GM19099 (cell line): ENCODE data around the gene CRIP1.

ENCODE experiments used
- POLR2A ChIP-seq: IDR thresholded peaks from 3 replicates; pipeline ENCODE4 v1.6.1; 2011; ENCODE audit warnings: low read depth; ENCODE audit not compliant: insufficient read length; ENCODE audit errors: extremely low read depth

CRIP1 gene

DNA sequence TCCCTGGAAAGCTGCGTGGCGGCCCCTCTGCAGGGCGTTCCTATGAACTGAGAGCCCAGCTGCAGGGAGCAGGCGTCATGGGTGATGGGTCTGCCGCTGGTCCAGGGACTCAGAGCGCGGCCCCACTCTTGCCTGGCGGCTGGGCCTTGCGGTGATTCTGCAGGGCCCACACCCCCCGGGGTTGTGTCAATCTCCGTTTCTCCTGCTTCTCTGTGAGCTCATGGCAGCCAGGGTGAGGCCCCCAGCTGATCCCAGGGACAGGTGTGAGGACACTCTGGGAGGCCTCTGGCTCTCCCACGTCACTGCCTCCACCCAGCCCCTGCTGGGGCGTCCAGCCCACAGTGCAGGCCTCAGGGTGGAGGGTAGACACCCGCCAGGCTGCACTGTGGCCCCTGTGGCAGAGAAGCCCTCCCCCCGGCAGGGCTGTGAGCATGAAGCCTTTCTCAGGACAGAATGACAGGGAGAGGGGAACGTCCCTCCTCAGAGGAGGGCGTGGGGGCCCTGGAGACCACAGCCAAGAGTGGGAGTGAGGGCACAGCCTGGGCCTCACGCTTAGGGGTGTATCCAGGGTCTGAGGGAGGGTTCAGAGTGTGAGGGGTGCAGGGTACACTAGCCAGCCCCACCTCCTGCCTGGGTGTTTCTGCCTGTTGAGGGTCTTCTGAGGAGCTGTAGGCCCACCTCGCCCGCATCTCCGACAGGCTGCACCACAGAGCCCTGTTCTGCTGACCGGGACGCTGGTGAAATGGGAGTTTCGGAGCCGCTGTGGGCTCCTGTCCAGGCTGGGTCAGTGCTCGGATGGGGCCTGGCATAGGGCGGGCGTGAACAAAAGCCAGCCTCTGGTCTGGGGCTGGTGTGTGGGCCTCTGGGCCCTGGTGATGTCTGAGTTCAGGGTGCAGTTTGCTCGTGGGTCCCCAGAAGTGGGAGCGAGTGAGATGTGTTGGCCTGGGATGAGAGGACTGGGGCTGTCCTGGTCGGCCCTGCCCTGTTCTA, 38.7 kb upstream of the CRIP1 start:
- TF ChIP-seq POLR2A = no peak

DNA sequence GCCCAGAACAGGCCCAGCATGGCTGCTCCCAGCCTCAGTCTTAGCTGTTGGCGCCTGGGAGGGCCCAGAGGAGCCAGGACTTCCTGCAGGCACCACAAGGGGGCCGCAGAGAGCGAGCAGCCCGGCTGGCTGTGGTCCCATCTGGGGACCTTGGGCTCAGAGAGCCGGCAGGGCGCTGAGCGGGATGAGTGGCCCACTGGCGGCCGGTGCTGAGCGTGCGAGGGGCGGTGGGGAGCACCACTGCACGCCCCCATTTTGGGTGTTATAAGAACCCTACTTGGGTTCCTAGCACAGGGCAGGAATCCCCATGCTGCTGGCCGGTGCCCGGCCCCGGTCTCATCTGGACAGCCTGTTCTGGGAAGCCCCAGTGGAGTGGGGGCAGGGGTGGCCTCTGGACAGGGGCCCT, 38.0 kb upstream of the CRIP1 start:
- TF ChIP-seq POLR2A = no peak

DNA sequence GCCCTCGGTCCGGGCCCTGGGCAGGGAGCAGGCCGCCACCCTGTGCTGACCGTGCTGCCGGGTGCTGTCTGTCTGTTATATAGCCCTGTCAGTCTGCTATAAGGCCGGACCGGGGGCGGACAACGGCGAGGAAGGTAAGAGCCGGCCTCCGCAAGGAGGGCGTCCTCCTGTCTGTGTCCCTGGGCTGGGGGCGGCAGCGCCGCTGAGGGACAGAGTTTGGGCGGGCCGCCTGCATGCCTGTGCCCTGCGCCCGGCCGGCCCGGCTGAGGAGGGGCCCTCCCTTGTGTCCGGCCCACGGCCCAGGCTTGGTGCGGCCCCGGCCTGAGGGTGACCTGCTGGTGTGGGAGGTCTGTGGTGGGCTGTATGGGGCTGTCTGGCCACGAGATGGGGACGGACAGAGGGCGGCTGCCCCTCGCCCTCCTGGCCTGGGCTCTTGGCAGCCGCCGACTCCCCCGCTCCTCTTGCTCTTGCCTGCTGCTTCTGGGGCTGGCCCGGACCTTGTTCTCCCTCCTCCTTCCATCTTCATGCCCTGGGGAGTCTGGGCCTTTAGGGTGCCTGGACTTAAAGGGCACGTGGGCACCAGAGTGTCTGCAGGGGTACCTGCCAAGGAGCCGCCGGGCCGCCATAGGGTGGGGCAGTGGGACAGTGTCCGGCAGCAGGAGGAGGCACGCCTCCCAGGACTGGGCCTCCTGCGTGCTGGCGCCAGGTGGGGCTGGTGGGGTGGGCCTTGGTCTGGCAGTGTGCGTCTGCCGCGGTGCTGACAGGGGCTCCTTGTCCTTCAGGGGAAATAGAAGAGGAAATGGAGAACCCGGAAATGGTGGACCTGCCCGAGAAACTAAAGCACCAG, 37.2 kb upstream of the CRIP1 start:
- no peak for TF ChIP-seq POLR2A

DNA sequence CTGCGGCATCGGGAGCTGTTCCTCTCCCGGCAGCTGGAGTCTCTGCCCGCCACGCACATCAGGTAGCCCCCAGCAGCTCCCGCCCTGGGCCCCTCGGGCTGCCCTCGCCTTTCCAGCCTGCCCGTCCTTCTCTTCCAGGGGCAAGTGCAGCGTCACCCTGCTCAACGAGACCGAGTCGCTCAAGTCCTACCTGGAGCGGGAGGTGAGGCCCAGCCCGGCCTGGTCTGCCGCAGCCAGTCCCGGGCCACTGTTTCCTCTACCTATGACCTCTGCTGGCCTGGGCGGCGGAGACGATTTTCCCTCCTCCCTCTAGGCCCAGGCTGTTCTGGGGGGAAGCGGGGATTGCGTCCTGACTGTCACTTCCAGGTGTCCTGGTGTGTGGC, 36.6 kb upstream of the CRIP1 start:
- TF ChIP-seq POLR2A = no peak

DNA sequence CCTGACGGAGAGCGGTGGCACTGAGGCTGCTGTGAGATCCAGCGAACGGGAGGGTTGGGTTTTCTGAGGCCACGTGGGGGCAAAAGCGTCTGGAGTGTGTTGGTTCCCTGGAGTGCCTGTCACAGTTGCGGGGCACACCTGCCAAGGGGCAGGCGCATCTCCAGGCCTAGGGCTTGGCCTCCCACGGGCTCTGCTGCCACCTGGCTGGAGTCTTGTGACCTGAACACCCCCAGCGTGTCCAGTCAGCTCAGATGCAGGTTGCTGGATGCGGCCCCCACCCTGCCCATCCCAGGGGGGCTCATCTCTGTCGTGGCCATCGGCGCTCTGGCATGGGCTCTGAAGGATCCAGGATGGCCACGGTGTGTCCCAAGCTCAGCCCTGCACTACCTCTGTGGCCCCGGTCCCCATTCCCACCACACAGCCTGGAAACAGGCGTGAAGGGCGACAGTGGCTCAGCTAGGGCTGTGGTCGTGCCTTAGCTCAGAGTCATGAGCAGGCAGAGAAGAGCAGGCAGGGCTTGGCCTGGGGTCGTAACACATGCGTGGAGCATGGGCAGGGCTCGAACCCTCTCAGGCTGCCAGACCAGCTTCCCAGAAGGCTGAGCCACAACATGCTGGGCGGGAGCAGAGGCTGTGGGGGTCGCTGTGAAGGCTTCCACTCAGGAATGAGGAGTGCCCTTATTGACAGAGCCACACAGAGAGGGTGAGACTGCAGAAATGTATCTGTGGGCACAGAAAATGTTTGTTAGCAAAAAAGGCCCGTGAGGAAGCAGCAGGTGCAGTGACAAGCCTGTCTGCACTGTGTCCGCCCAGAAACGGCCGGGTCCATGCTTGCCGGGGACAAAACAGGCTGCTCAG, 35.6 kb upstream of the CRIP1 start:
- no peak for TF ChIP-seq POLR2A

DNA sequence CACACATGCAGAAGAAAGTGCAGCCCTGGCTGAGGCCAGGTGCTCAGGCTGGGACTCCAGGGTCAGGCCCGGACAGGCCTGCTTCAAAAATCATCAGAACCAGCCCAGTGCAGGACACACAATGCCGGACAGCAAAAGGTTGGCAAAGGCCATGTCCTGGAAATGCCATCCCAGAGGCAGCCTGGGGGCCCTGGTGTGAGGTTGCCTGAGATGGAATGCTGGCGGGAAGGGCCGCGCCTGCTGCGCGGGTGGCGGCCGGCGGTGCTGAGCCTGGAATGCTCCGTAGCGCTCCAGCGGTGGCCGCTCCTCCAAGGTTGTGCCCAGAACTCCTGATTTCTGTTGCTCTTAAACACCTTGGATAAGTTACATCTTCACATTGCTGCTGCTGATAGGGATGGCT, 33.7 kb upstream of the CRIP1 start:
- TF ChIP-seq POLR2A = no peak

DNA sequence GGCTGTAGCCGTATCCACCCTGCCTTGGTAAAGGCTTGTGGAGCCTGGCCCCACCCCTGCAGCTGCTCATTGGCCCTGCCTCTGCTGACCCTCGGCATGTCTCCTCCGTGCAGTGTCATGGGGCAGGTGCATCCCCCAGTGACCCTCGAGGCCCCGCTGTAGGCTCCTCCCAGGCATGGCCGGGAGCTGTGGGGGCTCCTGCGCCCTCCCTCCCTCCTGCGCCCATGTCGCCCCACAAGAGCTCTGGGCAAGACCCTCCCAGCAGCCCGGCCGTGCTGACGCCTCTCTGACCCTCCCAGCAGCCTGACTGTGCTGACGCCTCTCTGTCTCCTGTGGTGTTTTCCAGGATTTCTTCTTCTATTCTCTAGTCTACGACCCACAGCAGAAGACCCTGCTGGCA, 32.8 kb upstream of the CRIP1 start:
- no peak for TF ChIP-seq POLR2A

DNA sequence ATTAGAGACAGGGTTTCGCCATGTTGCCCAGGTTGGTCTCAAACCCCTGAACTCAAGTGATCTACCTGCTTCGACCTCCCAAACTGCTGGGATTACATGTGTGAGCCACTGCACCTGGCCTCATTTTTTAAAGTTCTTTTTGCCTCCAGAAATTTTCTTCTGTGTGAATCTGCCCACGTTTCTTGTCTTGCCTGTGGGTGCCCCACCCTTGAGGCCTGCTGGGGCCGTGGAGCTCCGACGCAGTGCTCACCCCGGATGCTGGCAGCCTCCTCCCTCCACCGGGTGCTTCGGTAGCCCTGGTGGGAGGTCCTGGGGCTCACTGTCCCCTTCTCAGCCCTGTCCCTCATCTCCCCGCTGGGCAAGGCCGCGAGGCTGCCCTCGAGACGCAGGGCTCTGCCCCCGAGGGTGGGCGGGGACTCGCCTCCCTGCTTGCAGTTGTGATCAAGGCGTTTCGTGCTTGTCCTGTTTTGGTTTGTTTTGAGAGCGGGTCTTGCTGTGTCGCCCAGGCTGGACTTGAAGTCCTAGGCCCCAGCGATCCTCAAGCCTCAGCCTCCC, 31.5 kb upstream of the CRIP1 start:
- no peak for TF ChIP-seq POLR2A

DNA sequence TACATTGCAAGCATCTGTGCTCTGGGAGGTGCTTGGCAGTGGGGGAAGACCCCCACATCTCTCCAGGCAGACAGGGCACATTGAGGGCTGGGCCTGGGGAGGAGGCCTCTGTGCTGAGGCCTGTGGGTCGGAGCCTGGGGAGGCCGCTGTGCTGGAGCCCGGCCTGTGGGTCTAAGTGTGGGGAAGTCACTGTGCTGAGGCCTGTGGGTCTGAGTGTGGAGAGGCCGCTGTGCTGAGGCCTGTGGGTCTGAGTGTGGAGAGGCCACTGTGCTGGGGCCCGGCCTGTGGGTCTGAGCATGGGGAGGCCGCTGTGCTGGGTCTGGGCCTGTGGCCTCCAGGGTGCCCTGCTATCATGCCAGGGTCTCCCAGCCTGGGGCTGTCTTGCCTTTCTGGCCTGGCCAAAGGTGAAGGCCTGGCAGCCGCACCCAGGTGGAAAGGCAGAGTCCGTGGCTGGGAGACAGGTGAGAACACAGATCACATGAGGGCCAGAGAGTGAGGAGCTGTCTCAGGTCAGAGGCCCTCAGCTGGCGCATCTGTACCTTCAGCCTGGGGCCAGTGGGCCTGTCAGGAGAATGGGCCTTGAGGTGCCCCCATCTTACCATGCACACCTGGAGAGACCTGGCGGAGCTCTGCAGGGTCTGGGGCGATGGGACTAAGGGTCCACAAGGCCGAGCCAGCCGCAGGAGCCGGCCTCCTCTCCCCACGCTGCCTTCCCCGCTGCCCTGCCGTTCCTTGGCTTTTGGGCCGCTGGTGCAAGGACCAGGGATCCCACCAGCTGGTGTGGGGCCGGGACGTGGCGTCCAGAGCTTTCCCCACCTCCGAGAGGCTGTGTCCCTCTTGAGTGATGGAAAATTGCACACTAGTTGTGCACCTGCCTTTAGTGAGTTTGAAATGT, 30.7 kb upstream of the CRIP1 start:
- TF ChIP-seq POLR2A = no peak

DNA sequence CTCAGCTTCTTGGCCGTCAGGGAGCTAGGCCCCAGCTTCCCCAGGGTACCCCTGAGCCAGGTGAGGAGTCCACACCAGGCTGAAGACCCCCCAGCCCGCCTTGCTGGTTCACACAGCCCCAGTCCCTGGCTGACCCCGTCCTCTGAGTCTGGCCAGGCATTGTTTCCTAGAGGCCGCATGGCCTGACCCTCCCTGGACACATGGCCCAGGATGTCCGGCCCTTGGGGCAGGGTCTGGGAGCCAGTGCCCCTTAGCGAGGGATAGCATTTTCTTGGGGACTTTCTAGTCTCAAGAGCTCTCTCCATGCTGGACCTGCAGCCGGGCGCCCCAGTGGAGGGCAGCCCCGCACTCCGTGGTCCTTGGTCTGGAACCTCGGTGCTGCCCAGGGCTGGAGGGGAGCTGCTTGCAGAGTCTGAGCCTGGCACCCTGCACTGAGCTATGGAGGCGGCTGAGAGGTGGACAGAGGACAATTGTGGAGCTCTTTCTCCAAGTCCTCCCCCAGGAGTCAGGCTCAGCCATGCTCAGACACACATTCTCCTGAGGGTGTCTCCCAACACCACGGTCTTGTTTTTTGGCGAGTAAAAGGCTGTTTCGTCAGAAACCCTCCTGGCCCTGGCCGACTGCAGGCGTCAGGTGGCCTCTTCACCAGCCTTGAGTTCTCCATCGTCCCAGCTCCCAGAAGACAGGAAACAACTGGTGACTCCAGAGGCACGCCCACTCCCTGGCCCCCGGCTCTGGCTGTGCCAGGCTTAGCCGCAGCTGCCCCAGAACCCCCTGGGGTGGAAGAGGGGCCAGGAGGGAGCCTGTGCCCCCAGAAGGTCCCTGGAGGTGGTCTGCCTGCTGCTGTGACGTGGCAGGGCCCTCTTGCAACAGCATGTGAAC, 29.7 kb upstream of the CRIP1 start:
- TF ChIP-seq POLR2A = no peak

DNA sequence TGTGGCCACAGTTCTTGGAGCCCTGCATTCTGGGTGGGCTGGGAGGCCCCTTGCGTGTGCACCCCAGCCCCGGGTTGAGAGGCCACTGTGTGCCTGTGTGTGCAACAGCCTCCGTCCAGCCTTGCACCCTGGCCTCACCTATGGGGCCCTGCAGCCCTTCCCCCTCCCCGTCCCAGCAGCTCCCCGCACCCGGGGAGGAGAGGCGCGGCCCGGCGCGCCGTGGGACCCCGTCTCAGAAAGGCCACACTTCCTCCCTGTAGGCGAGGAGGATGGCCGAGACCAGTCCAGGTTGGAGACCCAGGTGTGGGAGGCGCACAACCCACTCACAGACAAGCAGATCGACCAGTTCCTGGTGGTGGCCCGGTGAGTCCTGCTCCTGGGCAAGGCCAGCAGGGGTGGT, 28.7 kb upstream of the CRIP1 start:
- TF ChIP-seq POLR2A = no peak

DNA sequence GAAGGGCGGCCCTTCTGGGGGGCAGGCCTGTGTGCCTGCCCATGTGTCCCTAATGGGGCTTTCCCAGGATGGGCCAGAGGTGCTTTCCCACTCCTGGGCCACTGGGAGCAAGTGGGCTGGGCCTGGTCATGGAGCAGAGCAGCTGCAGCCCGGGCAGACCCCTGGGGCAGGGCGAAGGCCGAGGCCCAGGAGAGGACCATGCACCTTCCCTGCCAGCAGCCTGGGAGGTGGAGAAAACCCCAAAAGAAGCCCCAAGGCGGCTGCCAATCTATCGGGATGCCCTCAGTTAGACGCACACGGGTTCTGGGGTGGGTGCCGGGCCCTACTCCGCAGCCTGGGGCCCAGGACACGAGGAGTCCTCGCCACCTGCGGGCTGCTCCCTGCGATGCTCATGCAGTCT, 28.1 kb upstream of the CRIP1 start:
- no peak for TF ChIP-seq POLR2A

DNA sequence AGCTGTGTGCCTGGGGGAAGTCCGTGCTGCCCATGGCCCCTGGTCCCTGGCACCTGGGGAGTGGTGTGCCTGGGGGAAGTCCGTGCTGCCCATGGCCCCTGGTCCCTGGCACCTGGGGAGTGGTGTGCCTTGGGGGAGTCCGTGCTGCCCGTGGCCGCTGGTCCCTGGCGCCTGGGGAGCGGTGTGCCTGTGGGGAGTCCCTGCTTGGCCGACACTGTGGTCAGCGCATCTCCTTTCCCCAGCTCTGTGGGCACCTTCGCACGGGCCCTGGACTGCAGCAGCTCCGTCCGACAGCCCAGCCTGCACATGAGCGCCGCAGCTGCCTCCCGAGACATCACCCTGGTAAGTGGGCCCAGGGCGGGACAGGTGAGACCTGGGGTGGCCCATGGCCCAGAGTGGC, 26.6 kb upstream of the CRIP1 start:
- no peak for TF ChIP-seq POLR2A

DNA sequence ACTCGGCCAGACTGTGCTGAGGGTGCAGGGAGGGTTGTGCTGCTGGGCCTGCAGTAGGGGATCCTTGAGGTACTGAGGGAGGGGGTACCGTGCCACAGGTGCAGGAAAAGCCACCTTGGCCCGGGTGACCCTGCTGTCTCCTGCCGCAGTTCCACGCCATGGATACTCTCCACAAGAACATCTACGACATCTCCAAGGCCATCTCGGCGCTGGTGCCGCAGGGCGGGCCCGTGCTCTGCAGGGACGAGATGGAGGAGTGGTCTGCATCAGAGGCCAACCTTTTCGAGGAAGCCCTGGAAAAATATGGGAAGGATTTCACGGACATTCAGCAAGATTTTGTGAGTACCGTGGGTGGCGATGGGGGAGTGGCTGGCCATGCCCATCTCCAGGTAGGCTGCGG, 26.1 kb upstream of the CRIP1 start:
- TF ChIP-seq POLR2A = no peak
